Measurements from ENCODE around the gene CELF1.

GRCh38 chr11:47560426-47560825 lies 7.5 kb upstream of the CELF1 start:
- TF ChIP-seq CTCF (IDR thresholded peaks at IDR 0.05) (no peak), POLR2AphosphoS5 (IDR thresholded peaks at IDR 0.05) (no peak), EP300 (IDR thresholded peaks at IDR 0.05) (no peak)
